Measurements from ENCODE around the gene XYLT2. TPM values are rescaled to one million over a fixed set of nuclear protein-coding genes. Genes with fewer than 3 reads are reported as not detected.

XYLT2 gene
- polyA plus RNA-seq, 3 donors = 4.4 to 10.2 (median 4.4) TPM

DNA sequence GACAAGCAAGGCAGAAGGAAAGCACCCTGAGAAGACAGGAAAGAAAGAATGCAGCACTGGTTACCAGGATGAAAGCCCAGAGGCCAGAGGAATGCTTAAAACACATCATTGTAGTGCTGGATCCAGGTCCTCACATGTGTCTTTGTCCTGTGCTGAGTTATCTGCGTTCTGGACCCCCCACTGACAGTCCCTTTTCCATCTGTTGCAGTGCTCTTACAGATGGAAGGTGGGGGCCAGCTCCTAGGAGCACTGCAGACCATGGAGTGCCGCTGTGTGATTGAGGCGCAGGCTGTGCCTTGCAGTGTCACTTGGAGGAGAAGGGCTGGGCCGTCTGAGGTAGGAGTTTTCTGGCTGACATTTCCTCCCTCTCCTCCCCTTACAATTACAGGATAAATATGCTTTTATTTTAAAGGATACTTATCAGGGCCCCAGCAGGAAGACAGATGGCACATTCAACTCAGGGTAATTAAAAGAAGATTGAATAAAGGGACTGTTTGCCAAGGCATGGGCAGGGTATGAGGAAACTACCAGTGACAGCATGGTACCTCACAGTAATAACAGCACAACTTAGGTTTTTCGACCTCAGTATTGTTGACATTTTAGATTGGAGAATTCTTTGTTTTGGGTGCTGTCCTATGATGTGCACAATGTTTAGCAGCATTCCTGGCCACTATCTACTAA lies 30.1 kb downstream of the XYLT2 start:
- TF ChIP-seq, protein P1, sequence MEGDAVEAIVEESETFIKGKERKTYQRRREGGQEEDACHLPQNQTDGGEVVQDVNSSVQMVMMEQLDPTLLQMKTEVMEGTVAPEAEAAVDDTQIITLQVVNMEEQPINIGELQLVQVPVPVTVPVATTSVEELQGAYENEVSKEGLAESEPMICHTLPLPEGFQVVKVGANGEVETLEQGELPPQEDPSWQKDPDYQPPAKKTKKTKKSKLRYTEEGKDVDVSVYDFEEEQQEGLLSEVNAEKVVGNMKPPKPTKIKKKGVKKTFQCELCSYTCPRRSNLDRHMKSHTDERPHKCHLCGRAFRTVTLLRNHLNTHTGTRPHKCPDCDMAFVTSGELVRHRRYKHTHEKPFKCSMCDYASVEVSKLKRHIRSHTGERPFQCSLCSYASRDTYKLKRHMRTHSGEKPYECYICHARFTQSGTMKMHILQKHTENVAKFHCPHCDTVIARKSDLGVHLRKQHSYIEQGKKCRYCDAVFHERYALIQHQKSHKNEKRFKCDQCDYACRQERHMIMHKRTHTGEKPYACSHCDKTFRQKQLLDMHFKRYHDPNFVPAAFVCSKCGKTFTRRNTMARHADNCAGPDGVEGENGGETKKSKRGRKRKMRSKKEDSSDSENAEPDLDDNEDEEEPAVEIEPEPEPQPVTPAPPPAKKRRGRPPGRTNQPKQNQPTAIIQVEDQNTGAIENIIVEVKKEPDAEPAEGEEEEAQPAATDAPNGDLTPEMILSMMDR (IDR thresholded peaks at IDR 0.05) = no peak
- H3K9me3 ChIP-seq (replicated peaks in 1 of 2; ENCODE audit: control insufficient read depth in 1 of 2, insufficient read depth in 1 of 2, low read length in 2 of 2) = no peaks in the 10 kb centered on the region
- peaks cover 24 to 31% of the 10 kb centered on the region in 2 donors for H3K4me1 ChIP-seq (ENCODE audit: control insufficient read depth in 1 of 2, insufficient read depth in 2 of 2, low read length in 2 of 2)
- H3K4me3 ChIP-seq (replicated peaks in 1 of 3; ENCODE audit: low read depth in 2 of 3, low read length in 3 of 3) = no peak overlapping the region
- no peaks in the 10 kb centered on the region for H3K27me3 ChIP-seq (ENCODE audit: control insufficient read depth in 2 of 2, insufficient read depth in 2 of 2, low read length in 2 of 2)
- Mint-ChIP-seq H3K9me3 (no peaks in the 10 kb centered on the region), H3K36me3 (peaks cover 22 to 29% of the 10 kb centered on the region in 2 donors), H3K4me3 (no peak overlapping the region), H3K27me3 (ENCODE audit: low read depth in 3 of 3) (peaks cover 0 to 1% (median 0%) of the 10 kb centered on the region in 3 donors), H3K4me1 (peaks cover 32% of the 10 kb centered on the region), H3K27ac (no peak overlapping the region)
- WGBS (ENCODE audit: insufficient coverage) = 100% methylated on average over 1 of the region's 5 CpGs
- intact Hi-C loops (cut with micrococcal nuclease) = no loop called here
- peaks cover 25% of the 10 kb centered on the region for H3K79me2 ChIP-seq (ENCODE audit: insufficient read depth, low read length)
- H3K27ac ChIP-seq (ENCODE audit: low read depth in 1 of 2, low read length in 2 of 2) = no peak overlapping the region
- no peak overlapping the region for H3K9ac ChIP-seq (ENCODE audit: insufficient read depth, low read length, poor library complexity, severe bottlenecking)
- no peak overlapping the region for H3K4me2 ChIP-seq (replicated peaks; ENCODE audit: extremely low read depth, low read length, poor library complexity, severe bottlenecking)
- no peak overlapping the region for H2AFZ ChIP-seq (ENCODE audit: insufficient read depth, low read depth, low read length, poor library complexity, severe bottlenecking)
- H4K20me1 ChIP-seq (ENCODE audit: insufficient read depth, low read length) = peaks cover 11% of the 10 kb centered on the region
- no peak for DNase-seq
- H3K36me3 ChIP-seq (replicated peaks in 1 of 2; ENCODE audit: control insufficient read depth in 1 of 2, insufficient read depth in 2 of 2, low read length in 2 of 2) = peaks cover 3 to 28% of the 10 kb centered on the region in 2 donors

DNA sequence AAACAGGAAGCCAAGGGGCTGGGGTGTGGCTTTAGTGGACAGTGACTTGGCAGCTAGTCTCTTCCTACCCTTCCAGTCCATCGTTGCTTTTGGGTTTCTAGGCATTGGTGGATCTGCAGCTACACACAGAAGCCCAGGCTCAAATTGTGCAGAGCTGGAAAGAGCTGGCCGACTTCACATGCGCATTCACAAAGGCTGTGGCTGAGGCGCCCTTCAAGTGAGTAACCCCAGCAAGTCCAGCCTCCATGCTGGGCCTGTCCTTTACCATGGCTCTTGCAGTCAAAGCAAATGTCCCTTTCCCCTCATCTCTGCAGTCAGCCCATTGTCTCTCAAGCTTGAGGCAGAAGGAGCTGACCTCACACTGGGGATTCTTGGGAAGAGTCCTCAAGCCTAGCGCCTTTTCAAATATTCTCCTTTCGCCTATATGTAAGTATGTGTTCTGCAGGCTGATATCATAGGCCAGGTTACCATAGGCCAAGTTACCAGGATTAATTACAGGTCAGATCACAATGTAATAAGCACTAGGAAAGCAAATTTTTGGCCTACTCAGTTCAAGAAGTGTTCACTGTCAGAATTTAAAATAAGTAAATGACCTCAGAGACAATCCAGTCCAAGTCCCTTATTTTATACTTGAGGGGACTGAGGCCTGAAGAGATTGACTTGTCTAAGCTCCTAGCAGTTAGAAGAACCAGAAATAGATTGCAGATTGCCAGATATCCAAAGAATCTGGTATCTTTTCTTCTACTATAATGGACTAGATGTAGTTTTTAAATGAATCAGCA lies 33.6 kb downstream of the XYLT2 start:
- Mint-ChIP-seq H3K36me3 (peaks cover 55 to 65% of the 10 kb centered on the region in 2 donors), H3K9me3 (no peaks in the 10 kb centered on the region), H3K4me1 (peaks cover 12% of the 10 kb centered on the region), H3K4me3 (no peak overlapping the region), H3K27ac (peak overlapping the region in 2 of 7 donors; percentile 26 to 56), H3K27me3 (ENCODE audit: low read depth in 3 of 3) (peaks cover 0 to 1% (median 0%) of the 10 kb centered on the region in 3 donors)
- intact Hi-C loops (cut with micrococcal nuclease) = no loop called here
- peaks cover 8 to 9% of the 10 kb centered on the region in 2 donors for H3K4me1 ChIP-seq (ENCODE audit: control insufficient read depth in 1 of 2, insufficient read depth in 2 of 2, low read length in 2 of 2)
- no peaks in the 10 kb centered on the region for H3K79me2 ChIP-seq (ENCODE audit: insufficient read depth, low read length)
- no peak for DNase-seq
- TF ChIP-seq, protein P1 (IDR thresholded peaks at IDR 0.05) = no peak
- WGBS (ENCODE audit: insufficient coverage) = 85% methylated on average over 5 of the region's 6 CpGs
- no peak overlapping the region for H3K4me2 ChIP-seq (replicated peaks; ENCODE audit: extremely low read depth, low read length, poor library complexity, severe bottlenecking)
- peak overlapping the region in 1 of 2 donors; percentile 27 for H3K27ac ChIP-seq (ENCODE audit: low read depth in 1 of 2, low read length in 2 of 2)
- peaks cover 11% of the 10 kb centered on the region for H4K20me1 ChIP-seq (ENCODE audit: insufficient read depth, low read length)
- no peaks in the 10 kb centered on the region for H3K9me3 ChIP-seq (replicated peaks in 1 of 2; ENCODE audit: control insufficient read depth in 1 of 2, insufficient read depth in 1 of 2, low read length in 2 of 2)
- peaks cover 37 to 63% of the 10 kb centered on the region in 2 donors for H3K36me3 ChIP-seq (replicated peaks in 1 of 2; ENCODE audit: control insufficient read depth in 1 of 2, insufficient read depth in 2 of 2, low read length in 2 of 2)
- H2AFZ ChIP-seq (ENCODE audit: insufficient read depth, low read depth, low read length, poor library complexity, severe bottlenecking) = no peak overlapping the region
- H3K9ac ChIP-seq (ENCODE audit: insufficient read depth, low read length, poor library complexity, severe bottlenecking) = no peak overlapping the region
- no peak overlapping the region for H3K4me3 ChIP-seq (replicated peaks in 1 of 3; ENCODE audit: low read depth in 2 of 3, low read length in 3 of 3)
- no peaks in the 10 kb centered on the region for H3K27me3 ChIP-seq (ENCODE audit: control insufficient read depth in 2 of 2, insufficient read depth in 2 of 2, low read length in 2 of 2)
